Frontal cortex (tissue), 4 donors: ENCODE results near the gene TRIOBP. TPM values are rescaled to one million over a fixed set of nuclear protein-coding genes. Genes with fewer than 3 reads are reported as not detected.
A peak's percentile ranks its signal among the peaks of the same experiment; 100 is the strongest.

Experiments
- DNase-seq, 2 donors: peaks; one replicate each; pipeline ENCODE4 v3.0.0; 2012; ENCODE audit warnings: low spot score in 2 of 2
- FAIRE-seq: peaks from 2 replicates; lab custom pipeline; 2012; peaks lifted over from hg19 to GRCh38; lab: Jason Lieb, UNC
- small RNA-seq: library from RNA; depleted of rRNA; stranded (forward); fragments of <200 nt; gene quantifications from one replicate; pipeline ENCODE3, GENCODE V24; 2014
- total RNA-seq: library from RNA; depleted of rRNA; stranded (reverse); fragments of >200 nt; gene quantifications from one replicate; pipeline ENCODE4 v1.2.3, GENCODE V29; 2014
- donor health status: control.
- donor health status: control.
- donor health status: control.

Gene TRIOBP
- total RNA-seq, 1 donor from 2014 or later, result 10.6 TPM

DNA sequence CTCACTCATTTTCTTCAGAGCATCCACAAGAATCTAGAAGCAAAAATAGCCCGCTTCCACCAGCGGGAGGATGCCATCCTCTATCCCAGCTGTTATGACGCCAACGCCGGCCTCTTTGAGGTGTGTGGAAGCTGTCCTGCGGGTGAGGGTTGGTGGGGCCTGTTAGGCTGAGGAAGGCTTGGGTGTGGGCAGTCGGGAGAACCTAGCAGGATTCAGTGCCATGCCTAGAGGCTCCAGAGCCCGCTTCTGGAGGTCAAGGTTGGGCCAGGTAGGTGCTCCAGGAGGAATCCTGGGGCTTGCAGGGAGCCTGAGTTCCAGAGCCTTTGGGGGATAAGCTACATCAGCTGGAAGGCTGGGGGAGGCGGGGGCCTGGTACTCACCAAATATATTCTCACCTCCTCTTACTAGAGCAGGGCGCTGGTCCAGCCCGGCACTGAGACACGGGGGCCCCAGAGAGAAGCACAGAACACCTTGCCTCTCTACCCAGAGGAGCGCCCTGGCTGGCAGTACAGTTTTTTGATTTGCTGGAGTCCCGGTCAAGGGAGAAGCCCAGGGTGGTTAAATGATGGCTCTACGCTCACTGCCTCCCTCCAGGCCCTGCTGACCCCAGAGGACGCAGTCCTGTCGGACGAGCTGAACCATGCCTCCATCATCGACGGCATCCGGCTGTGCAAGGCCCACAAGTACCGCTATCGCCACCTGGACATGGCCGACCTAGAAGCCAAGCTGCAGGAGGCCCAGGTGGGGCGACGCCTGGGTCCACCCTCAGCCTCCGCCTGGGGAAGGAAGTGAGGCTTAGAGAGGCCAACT, 116.2 kb downstream of the TRIOBP start:
- FAIRE-seq (no peak), DNase-seq (no peak)

- DNase-seq, result no peak
- FAIRE-seq, result no peak
Measured at GRCh38 chr22:37815593-37815992, 118.7 kb downstream of the TRIOBP start.

GRCh38 chr22:37816543-37817180, 119.8 kb downstream of the TRIOBP start:
- FAIRE-seq, result no peak
- DNase-seq, result no peak

GRCh38 chr22:37817705-37818408, 121.0 kb downstream of the TRIOBP start:
- FAIRE-seq (no peak), DNase-seq (peak; percentile 93 to 96)

DNA sequence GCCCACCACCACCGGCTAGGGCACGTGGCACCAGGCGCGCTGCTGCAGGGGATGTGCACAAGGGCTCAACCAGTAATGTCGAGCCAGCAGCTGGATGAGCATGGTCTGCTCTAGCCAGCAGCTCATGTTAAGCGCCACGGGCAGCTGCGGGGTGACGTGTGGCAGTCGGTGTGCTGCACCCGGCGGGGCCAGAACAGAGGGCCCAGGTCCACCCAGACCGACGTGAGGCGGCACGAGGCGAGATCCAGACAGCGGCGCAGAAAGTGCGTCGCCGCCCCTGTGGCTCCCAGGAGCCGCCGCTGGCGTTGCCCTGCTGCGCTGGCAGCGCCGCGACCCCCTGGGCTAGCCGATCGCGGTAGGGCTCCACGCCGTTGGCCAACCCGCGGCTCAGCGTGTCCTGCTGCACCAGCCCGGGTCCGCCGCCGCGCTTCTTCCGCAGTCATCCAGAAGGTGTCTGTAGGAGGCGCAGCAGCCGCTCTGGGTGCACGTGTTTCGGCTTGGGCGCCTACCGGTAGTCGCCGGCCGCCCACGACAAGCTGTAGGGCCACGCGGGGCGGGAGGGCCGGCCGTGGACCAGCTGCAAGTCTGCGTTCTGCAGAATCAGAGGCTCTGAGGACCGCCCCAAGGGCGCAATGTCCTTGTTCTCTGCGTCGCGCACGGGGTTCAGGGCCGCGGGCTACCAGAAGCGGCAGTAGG, 121.7 kb downstream of the TRIOBP start:
- DNase-seq, result peak; percentile 69 to 75
- FAIRE-seq, result no peak

DNA sequence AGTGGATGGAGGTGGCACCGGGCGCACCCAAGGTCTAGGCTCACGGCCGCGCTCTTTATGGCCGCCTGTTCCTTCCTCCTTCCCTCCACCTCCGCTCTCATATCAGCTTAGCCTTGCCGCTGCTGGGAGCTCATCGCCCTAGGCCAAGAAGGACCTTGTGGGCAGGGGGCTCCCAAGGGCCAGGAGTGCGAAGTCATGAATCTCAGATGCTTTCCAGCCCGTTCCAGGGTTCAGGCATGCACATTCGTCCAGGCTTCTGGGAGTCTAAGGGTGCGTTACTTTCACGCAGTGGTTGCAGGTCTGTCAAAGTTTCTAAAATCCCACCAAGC, 122.2 kb downstream of the TRIOBP start:
- FAIRE-seq (no peak), DNase-seq (no peak)

- DNase-seq (no peak), FAIRE-seq (no peak)
Measured at GRCh38 chr22:37820350-37820749, 123.5 kb downstream of the TRIOBP start.

DNA sequence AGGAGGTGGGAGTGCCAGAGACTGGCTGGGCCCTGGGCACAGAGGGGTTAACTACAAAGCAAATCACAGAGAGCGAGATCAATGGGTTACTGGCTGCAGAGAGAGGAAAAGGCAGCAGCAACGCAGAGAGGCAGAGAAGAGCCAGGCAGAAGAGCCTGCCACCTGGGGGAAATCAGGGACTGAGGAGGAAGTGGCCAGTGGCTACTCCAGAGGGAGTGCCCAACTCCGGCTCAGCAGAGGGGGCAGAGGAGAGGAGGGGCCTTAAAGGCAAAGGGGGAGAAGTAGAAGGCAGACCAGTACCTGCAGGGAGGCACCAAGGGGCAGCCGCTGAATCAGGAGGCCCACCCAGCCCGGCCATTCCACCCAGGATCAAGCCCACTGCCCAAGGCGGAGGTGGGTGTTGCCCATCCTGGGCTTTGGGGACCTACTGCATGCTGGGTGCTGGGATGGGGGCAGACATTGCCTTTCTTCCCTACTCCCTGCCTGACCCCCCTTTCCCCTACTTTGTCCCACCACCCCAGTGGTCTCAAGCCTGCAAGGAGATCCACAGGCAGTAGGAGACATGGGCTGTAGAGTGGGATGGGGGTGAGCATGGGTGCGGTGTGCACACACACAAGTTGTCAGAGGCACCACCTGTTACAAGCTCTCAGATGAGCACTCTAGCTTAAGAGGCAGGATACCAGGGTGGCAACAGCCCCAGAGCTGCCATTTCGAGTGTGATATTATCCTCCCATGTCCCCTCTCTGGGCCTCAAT, 125.4 kb downstream of the TRIOBP start:
- FAIRE-seq (no peak), DNase-seq (no peak)

DNA sequence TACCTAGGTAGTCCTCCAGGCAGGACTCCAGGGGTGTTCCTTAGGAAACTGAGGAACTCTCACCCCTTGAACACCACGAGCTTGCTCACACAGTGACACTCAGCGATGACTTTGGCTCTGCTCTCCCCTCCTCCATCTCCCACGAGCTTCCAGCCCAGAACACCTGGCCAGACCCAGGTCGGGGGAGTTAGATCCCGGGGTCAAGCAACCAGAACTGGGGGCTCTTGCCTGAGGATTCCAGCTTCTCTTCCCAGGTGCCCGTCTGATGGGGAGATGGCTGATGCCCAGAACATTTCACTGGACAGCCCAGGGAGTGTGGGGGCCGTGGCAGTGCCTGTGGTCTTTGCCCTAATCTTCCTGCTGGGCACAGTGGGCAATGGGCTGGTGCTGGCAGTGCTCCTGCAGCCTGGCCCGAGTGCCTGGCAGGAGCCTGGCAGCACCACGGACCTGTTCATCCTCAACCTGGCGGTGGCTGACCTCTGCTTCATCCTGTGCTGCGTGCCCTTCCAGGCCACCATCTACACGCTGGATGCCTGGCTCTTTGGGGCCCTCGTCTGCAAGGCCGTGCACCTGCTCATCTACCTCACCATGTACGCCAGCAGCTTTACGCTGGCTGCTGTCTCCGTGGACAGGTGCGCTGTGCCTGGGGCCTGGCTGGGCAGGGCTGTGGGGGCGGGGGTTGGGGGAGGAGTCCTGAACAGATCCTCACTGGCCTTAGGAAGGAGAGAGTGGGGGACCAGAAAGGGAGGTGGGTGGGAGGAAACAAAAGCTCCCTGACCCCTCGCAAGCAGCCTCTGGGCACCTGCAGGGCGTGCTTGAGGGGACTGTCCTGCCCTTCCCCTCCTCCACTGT, 126.5 kb downstream of the TRIOBP start, which contains the start of gene GALR3:
GALR3 (plus strand) TSS at position 249 of the 852 bp plus-strand sequence; CDS start at position 274, 25 bp downstream.
- no peak for DNase-seq
- FAIRE-seq, result no peak

DNA sequence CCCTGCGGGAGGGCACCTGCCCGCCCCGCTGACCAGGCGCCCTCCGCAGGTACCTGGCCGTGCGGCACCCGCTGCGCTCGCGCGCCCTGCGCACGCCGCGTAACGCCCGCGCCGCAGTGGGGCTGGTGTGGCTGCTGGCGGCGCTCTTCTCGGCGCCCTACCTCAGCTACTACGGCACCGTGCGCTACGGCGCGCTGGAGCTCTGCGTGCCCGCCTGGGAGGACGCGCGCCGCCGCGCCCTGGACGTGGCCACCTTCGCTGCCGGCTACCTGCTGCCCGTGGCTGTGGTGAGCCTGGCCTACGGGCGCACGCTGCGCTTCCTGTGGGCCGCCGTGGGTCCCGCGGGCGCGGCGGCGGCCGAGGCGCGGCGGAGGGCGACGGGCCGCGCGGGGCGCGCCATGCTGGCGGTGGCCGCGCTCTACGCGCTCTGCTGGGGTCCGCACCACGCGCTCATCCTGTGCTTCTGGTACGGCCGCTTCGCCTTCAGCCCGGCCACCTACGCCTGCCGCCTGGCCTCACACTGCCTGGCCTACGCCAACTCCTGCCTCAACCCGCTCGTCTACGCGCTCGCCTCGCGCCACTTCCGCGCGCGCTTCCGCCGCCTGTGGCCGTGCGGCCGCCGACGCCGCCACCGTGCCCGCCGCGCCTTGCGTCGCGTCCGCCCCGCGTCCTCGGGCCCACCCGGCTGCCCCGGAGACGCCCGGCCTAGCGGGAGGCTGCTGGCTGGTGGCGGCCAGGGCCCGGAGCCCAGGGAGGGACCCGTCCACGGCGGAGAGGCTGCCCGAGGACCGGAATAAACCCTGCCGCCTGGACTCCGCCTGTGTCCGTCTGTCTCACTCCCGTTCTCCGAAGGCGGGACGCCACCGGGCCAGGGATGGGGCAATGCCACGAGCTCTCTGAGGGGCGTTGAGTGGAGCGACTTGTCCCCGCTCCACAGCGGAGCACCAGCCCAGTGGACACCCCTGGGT, 128.1 kb downstream of the TRIOBP start:
- FAIRE-seq (no peak), DNase-seq (peak in 1 of 2 donors; percentile 55)

Small RNA genes within 50 kb of the gene (small RNA-seq; reads per million reads assigned to genes)
- gene RN7SL385P, result not detected

Other genes with a start within 250 kb of the TRIOBP start
- gene MFNG, start 210.7 kb upstream of the TRIOBP start, total RNA-seq, result 1.6 TPM
- 4.1 TPM for gene CARD10, start 177.6 kb upstream of the TRIOBP start, total RNA-seq
- gene CDC42EP1, start 136.6 kb upstream of the TRIOBP start, total RNA-seq, result 1.6 TPM
- not detected for gene LGALS2, start 117.0 kb upstream of the TRIOBP start, total RNA-seq
- gene GGA1, start 88.2 kb upstream of the TRIOBP start, total RNA-seq, result 34.2 TPM
- 0.82 TPM for gene SH3BP1, start 57.4 kb upstream of the TRIOBP start, total RNA-seq
- gene PDXP, start 38.3 kb upstream of the TRIOBP start, total RNA-seq, result 44.0 TPM
- gene LGALS1, start 21.4 kb upstream of the TRIOBP start, total RNA-seq, result 101 TPM
- 19.2 TPM for gene NOL12, start 10.7 kb upstream of the TRIOBP start, total RNA-seq
- gene GCAT, start 110.9 kb downstream of the TRIOBP start, total RNA-seq, result 8.6 TPM
- gene GALR3, start 126.3 kb downstream of the TRIOBP start, total RNA-seq, result not detected
- 13.0 TPM for gene ANKRD54, start 147.3 kb downstream of the TRIOBP start, total RNA-seq
- 695 TPM for gene EIF3L, start 152.4 kb downstream of the TRIOBP start, total RNA-seq
- 25.7 TPM for gene MICALL1, start 209.2 kb downstream of the TRIOBP start, total RNA-seq